DOHH2 (cell line): ENCODE data around the gene CMIP.

Source experiments
- CTCF ChIP-seq: fragments of 200-600 bp; sonication (generic); IDR thresholded peaks from one replicate; pipeline ENCODE4 v1.5.1; 2014; ENCODE audit warnings: antibody characterized with exemption, mild to moderate bottlenecking, low read depth, low read length; ENCODE audit not compliant: poor library complexity, severe bottlenecking
- EZH2phosphoT487 ChIP-seq: fragments of 200-600 bp; sonication (generic); IDR thresholded peaks from 2 replicates; pipeline ENCODE4 v1.6.1; 2017; ENCODE audit warnings: borderline replicate concordance, mild to moderate bottlenecking, antibody characterized with exemption, low read length, moderate library complexity, mixed read lengths

- TF ChIP-seq CTCF (no peak), EZH2phosphoT487 (no peak)
Observed at GRCh38 chr16:81731649-81732048, 287.0 kb downstream of the CMIP start.
